NB4 (cell line): Measurements from ENCODE around the gene CFAP99.

Experiments
- CTCF ChIP-seq: IDR thresholded peaks from one replicate; pipeline ENCODE4 v1.5.1; 2012; ENCODE audit warnings: low read depth, low read length
- MAX ChIP-seq: IDR thresholded peaks from 2 replicates; pipeline ENCODE4 v1.6.1; 2011; ENCODE audit warnings: low read depth, low read length
- MYC ChIP-seq: IDR thresholded peaks from 2 replicates; pipeline ENCODE4 v1.6.1; 2011; ENCODE audit warnings: low read depth, low read length
- POLR2A ChIP-seq: IDR thresholded peaks from 2 replicates; pipeline ENCODE4 v1.6.1; 2011; ENCODE audit warnings: mild to moderate bottlenecking; ENCODE audit not compliant: insufficient read length; ENCODE audit errors: extremely low read depth

GRCh38 chr4:2372488-2373030 is 46.2 kb upstream of the CFAP99 start:
- no peak for TF ChIP-seq CTCF
- TF ChIP-seq POLR2A = no peak
- TF ChIP-seq MAX = no peak
- TF ChIP-seq MYC = no peak
